Ishikawa (cell line): ENCODE results near the gene FOXJ2.

Experiments
- CEBPB ChIP-seq: IDR thresholded peaks from 2 replicates; pipeline ENCODE4 v1.6.1; 2012
- CREB1 ChIP-seq: IDR thresholded peaks from 2 replicates; pipeline ENCODE4 v1.6.1; 2012; ENCODE audit warnings: low read depth
- EGR1 ChIP-seq: IDR thresholded peaks from 2 replicates; pipeline ENCODE4 v1.6.1; 2012
- EP300 ChIP-seq: IDR thresholded peaks from 2 replicates; pipeline ENCODE4 v1.6.1; 2012; ENCODE audit warnings: borderline replicate concordance
- FOXM1 ChIP-seq: IDR thresholded peaks from 2 replicates; pipeline ENCODE4 v1.6.1; 2012; ENCODE audit warnings: low read depth, borderline replicate concordance
- MAX ChIP-seq: IDR thresholded peaks from 2 replicates; pipeline ENCODE4 v1.6.1; 2012
- NFIC ChIP-seq: IDR thresholded peaks from 2 replicates; pipeline ENCODE4 v1.6.1; 2012
- RAD21 ChIP-seq: IDR thresholded peaks from 2 replicates; pipeline ENCODE4 v1.6.1; 2012; ENCODE audit warnings: low read depth
- REST ChIP-seq: IDR thresholded peaks from 2 replicates; pipeline ENCODE4 v1.6.1; 2012; ENCODE audit warnings: low read depth, mild to moderate bottlenecking
- TAF1 ChIP-seq: IDR thresholded peaks from 2 replicates; pipeline ENCODE4 v1.6.1; 2012; ENCODE audit warnings: low read depth, mild to moderate bottlenecking
- TCF12 ChIP-seq: IDR thresholded peaks from 2 replicates; pipeline ENCODE4 v1.6.1; 2012; ENCODE audit warnings: low read depth
- TEAD4 ChIP-seq: IDR thresholded peaks from 2 replicates; pipeline ENCODE4 v1.6.1; 2012
- YY1 ChIP-seq: IDR thresholded peaks from 2 replicates; pipeline ENCODE4 v1.6.1; 2012; ENCODE audit warnings: low read depth
- ZBTB7A ChIP-seq: IDR thresholded peaks from 2 replicates; pipeline ENCODE4 v1.6.1; 2012; ENCODE audit warnings: low read depth
- TF ChIP-seq, protein P1 (sequence below): IDR thresholded peaks from 2 replicates; pipeline ENCODE4 v1.6.1; 2012

FOXJ2 gene

GRCh38 chr12:8014836-8015235, 17.7 kb upstream of the FOXJ2 start:
- TF ChIP-seq RAD21: no peak
- peak; percentile 89 for TF ChIP-seq REST
- TF ChIP-seq FOXM1: no peak

DNA sequence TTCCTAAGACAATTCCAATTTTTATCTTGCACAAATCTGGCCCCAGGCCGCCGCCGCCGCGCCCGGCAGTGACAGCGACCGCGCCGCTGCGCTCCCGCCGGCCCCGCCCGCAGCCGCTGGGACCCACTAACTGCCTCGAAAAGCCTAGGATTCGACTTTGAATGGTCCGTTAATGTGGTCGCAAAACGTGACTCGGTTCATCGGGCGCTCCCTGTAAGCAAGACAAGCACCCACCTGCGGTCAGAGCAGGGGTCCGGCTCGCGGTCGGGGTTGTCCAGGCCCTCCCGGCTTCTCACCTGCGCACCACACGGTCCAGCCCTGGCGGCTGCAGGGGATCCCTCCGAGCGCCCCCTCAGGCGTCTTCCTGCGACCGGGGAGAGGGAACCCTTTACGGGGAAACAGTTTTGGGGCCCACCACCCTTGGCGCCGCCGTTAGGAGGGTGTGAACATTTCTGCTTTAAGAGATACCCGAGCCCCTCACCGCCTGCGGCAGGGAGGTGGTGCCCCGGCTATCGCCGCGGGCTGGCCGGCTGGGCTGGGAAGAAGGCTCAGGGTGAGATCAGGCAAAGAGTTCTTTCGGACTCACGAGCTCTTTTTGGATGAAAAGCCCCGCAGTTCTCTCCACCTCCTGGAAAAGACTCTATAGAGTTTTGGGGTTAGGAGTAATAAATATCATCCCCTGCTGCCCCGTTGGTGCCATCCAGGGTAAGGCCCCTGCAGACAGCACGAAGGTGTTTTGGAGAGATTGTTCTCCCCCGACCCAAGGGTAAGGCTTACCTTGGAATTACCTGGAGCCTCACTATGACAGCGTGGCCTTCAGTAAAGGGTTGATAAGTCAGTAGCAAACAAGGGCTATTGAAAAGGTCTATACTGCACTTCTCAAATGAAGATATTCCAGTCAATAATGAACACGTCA, 13.6 kb upstream of the FOXJ2 start:
- TF ChIP-seq MAX: no peak
- TF ChIP-seq, protein P1, sequence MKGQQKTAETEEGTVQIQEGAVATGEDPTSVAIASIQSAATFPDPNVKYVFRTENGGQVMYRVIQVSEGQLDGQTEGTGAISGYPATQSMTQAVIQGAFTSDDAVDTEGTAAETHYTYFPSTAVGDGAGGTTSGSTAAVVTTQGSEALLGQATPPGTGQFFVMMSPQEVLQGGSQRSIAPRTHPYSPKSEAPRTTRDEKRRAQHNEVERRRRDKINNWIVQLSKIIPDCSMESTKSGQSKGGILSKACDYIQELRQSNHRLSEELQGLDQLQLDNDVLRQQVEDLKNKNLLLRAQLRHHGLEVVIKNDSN: no peak
- no peak for TF ChIP-seq NFIC
- no peak for TF ChIP-seq CREB1
- TF ChIP-seq EP300: no peak
- TF ChIP-seq EGR1: no peak

DNA sequence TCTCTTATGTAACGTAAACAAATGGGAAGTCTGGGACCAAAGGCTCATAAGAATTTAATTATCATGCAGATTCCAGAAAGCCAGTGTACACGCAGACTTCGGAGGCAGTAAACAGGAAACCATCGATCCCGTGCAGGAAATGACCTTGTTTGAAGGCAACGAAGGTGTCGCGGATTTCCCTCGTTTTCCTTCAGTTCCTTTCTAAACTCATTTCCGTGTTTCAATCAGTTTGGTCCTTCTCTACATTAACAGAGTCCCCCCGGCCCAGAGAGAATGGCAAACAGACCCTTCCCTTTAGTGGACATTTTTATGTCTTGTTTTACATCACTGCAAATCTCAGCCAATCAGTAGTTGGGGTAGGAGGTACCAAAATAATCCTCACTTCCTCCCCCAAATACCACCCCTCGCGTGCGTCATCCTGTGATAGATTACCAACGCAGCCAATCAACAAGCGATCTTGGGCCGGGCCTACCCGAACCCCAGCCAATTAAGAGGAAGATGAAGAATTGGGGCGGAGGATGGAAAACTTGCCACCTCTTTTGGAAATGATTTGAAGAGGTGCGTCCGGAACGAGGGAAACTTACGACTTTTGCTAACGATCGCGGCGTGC, 6.1 kb upstream of the FOXJ2 start:
- peak; percentile 50; the same call in 1 of the 2 replicates for TF ChIP-seq MAX
- TF ChIP-seq FOXM1: 0 out of 2 replicates have a peak, but pooled peaks have one; percentile 15
- peak; percentile 63; the same call in 1 of the 2 replicates for TF ChIP-seq YY1
- peak; percentile 87 for TF ChIP-seq CREB1
- TF ChIP-seq, protein P1: no peak; the same call in 1 of the 2 replicates
- no peak for TF ChIP-seq CEBPB

DNA sequence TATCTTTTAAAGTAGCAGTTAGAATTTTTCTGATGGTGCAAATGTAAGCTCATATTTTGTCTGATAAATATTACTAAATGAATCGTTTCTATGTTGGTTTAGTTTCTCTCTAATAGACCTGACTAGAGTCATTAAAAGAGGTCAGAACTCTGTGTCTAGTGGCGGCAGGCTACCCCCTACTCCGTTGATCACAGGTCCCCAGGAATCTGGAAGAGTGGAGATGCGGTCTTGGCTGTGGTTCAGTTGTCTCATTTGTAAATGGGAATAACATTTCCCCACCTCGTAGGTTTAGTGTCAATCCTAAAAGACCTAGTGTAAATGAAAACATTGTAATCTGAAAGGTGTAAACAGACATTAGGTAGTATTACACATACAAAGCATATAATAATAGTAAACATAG, 4.7 kb upstream of the FOXJ2 start:
- TF ChIP-seq TCF12 (no peak), TAF1 (no peak), NFIC (no peak), CREB1 (no peak), RAD21 (no peak), YY1 (no peak), MAX (no peak), CEBPB (no peak), ZBTB7A (no peak), FOXM1 (no peak), REST (no peak), EP300 (no peak), EGR1 (no peak)
- TF ChIP-seq, protein P1: no peak

DNA sequence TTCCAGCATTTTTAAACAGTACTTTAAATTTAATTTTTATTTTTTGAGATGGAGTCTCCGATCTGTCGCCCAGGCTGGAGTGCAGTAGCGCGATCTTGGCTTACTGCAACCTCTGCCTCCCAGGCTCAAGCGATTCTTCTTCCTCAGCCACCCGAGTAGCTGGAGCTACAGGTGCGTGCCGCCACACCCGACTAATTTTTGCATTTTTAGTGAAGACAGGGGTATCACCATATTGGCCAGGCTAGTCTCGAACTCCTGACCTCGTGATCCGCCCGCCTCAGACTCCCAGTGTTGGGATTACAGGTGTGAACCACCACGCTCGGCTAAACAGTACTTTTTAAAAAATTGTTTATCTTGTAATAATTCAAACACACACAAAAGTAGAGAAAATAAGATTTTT, 4.2 kb upstream of the FOXJ2 start:
- TF ChIP-seq, protein P1: no peak
- no peak for TF ChIP-seq CREB1
- TF ChIP-seq TEAD4: no peak
- no peak for TF ChIP-seq NFIC
- no peak for TF ChIP-seq FOXM1
- TF ChIP-seq TCF12: no peak
- TF ChIP-seq TAF1: no peak
- no peak for TF ChIP-seq CEBPB
- no peak for TF ChIP-seq MAX
- no peak for TF ChIP-seq YY1
- no peak for TF ChIP-seq RAD21
- TF ChIP-seq ZBTB7A: no peak
- no peak for TF ChIP-seq EGR1
- no peak for TF ChIP-seq EP300
- no peak for TF ChIP-seq REST
